Renal cortex interstitium (tissue), 11 donors: Measurements from ENCODE around the gene AGO3. TPM values are rescaled to one million over a fixed set of nuclear protein-coding genes. Genes with fewer than 3 reads are reported as not detected.
"Not testable (repeated sequence)": the region's sequence is repeated elsewhere in the genome, so short reads cannot be mapped to it uniquely, and the experiment has no call there.

ENCODE experiments used
- DNase-seq, 11 donors: peaks; one replicate each; pipeline ENCODE4 v3.0.0-alpha.2; 2013; ENCODE audit warnings: low read depth in 9 of 11, low spot score in 4 of 11; ENCODE audit errors: extremely low read depth in 1 of 11
- polyA plus RNA-seq, 3 donors: library from polyadenylated mRNA; unstranded; fragments of 120-200 nt; gene quantifications; one replicate each; pipeline ENCODE4 v1.2.1, GENCODE V29; 2013; ENCODE audit not compliant: insufficient read length in 3 of 3

Gene AGO3
- polyA plus RNA-seq, 3 donors, result 11.6 to 13.8 (median 11.8) TPM

- not testable (repeated sequence) for DNase-seq
Observed at GRCh38 chr1:35964277-35964676, 33.4 kb downstream of the AGO3 start.

GRCh38 chr1:35968396-35968795 lies 37.5 kb downstream of the AGO3 start:
- DNase-seq, result no peak

GRCh38 chr1:35971601-35972000 lies 40.7 kb downstream of the AGO3 start:
- no peak for DNase-seq

- DNase-seq, result not testable (repeated sequence)
Observed at GRCh38 chr1:35972631-35973030, 41.7 kb downstream of the AGO3 start.

GRCh38 chr1:35980090-35980489 lies 49.2 kb downstream of the AGO3 start:
- DNase-seq, result no peak

- no peak for DNase-seq
Observed at GRCh38 chr1:35988237-35988636, 57.3 kb downstream of the AGO3 start.

GRCh38 chr1:36006941-36007500 lies 76.1 kb downstream of the AGO3 start:
- DNase-seq, result no peak

- no peak for DNase-seq
Observed at GRCh38 chr1:36007741-36008140, 76.8 kb downstream of the AGO3 start.

- DNase-seq, result no peak
Observed at GRCh38 chr1:36008546-36009197, 77.8 kb downstream of the AGO3 start.

- DNase-seq, result no peak
Observed at GRCh38 chr1:36014722-36015220, 83.9 kb downstream of the AGO3 start.

- DNase-seq, result no peak
Observed at GRCh38 chr1:36016686-36017085, 85.8 kb downstream of the AGO3 start.

GRCh38 chr1:36023098-36023769 lies 92.3 kb downstream of the AGO3 start:
- DNase-seq, result no peak

- not testable (repeated sequence) for DNase-seq
Observed at GRCh38 chr1:36024024-36024423, 93.1 kb downstream of the AGO3 start.

GRCh38 chr1:36024847-36025246 lies 93.9 kb downstream of the AGO3 start:
- DNase-seq, result no peak

GRCh38 chr1:36027766-36028165 lies 96.9 kb downstream of the AGO3 start:
- DNase-seq, result no peak

- DNase-seq, result no peak
Observed at GRCh38 chr1:36031441-36031840, 100.5 kb downstream of the AGO3 start.

GRCh38 chr1:36034692-36035091 lies 103.8 kb downstream of the AGO3 start:
- DNase-seq, result no peak

GRCh38 chr1:36035154-36035553 lies 104.2 kb downstream of the AGO3 start:
- DNase-seq, result no peak

- DNase-seq, result no peak
Observed at GRCh38 chr1:36040238-36040637, 109.3 kb downstream of the AGO3 start.

- DNase-seq, result no peak
Observed at GRCh38 chr1:36051821-36052220, 120.9 kb downstream of the AGO3 start.
